ENCODE measurements around the gene TEX11. TPM values are rescaled to one million over a fixed set of nuclear protein-coding genes. Genes with fewer than 3 reads are reported as not detected.
"Not testable (repeated sequence)": the region's sequence is repeated elsewhere in the genome, so short reads cannot be mapped to it uniquely, and the experiment has no call there.

TEX11 gene
- total RNA-seq, 2 experiments from 2014 or later: not detected

DNA sequence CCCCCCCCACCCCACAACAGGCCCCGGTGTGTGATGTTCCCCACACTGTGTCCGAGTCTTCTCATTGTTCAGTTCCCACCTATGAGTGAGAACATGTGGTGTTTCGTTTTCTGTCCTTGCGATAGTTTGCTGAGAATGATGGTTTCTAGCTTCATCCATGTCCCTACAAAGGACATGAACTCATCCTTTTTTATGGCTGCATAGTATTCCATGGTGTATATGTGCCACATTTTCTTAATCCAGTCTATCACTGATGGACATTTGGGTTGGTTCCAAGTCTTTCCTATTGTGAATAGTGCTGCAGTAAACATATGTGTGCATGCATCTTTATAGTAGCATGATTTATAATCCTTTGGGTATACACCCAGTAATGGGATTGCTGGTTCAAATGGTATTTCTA lies 393.2 kb downstream of the TEX11 start:
- H3K4me1 Mint-ChIP-seq: not testable (repeated sequence)

GRCh38 chrX:70509078-70509477 lies 399.4 kb downstream of the TEX11 start:
- H3K9me3 Mint-ChIP-seq (ENCODE audit: low read depth): no peaks in the 10 kb centered on the region

More for the DNA sequence above, 393.2 kb downstream of the TEX11 start:
- H3K36me3 Mint-ChIP-seq (ENCODE audit: low read depth); intact Hi-C loops (cut with DNase I, micrococcal nuclease); H3K27ac Mint-ChIP-seq; DNase-seq; ATAC-seq; H3K9me3 Mint-ChIP-seq (ENCODE audit: low read depth); H3K4me3 Mint-ChIP-seq; CTCF ChIA-PET; POLR2A ChIA-PET: not testable (repeated sequence)
- peaks cover 11% of the 10 kb centered on the region for H3K27me3 Mint-ChIP-seq

DNA sequence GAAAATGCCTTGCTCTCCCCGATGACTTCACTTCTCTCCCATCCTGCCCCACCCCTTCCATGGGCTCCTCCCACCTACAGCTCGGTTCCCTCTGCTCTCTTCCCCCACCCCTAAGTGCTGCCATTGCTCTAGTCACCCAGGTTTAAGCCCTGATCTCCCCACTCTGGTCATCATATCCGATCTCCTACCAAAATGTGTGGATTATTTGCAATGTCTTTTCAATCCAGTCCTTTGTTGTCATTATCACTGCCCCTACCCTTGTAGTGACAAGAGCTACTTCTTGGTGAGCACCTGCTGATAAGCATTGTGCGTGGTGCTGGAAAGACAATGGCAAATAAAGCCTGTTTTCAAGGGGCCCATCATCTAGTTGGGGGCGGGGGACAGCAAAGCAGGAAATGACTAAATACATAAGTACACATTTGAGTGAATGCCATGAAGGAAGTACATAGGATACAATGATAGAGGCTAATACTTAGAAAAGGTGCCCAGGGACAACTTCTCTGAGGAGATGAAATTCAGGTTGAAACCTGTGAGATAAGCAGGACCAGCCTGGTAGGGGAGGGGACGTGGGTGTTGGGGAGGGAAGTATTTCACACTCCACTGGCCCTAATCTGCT lies 400.1 kb downstream of the TEX11 start:
- Mint-ChIP-seq H3K4me1 (peaks cover 34% of the 10 kb centered on the region), H3K27ac (peak overlapping the region; percentile 66), H3K36me3 (ENCODE audit: low read depth) (no peaks in the 10 kb centered on the region), H3K27me3 (no peaks in the 10 kb centered on the region), H3K4me3 (no peak overlapping the region), H3K9me3 (ENCODE audit: low read depth) (no peaks in the 10 kb centered on the region)
- peak; percentile 48 for DNase-seq
- ChIA-PET CTCF (interaction anchor here (0.6 kb wide), 1 partner anchor 53 kb away, joined by 3 read pairs; no protein-coding TSS in a partner anchor), POLR2A (no interaction called here)
- ATAC-seq: peak; percentile 60
- intact Hi-C loops (cut with DNase I, micrococcal nuclease): loop anchor here in 1 of 2 experiments (10.0 kb wide), 1 partner anchor 54 kb away; no protein-coding TSS in a partner anchor

More at GRCh38 chrX:70509078-70509477, 399.4 kb downstream of the TEX11 start:
- no peak for ATAC-seq
- intact Hi-C loops (cut with DNase I, micrococcal nuclease): loop anchor here in 1 of 2 experiments (10.0 kb wide), 1 partner anchor 54 kb away; no protein-coding TSS in a partner anchor
- ChIA-PET POLR2A (no interaction called here), CTCF (interaction anchor here (0.6 kb wide), 1 partner anchor 363 kb away, joined by 4 read pairs; no protein-coding TSS in a partner anchor)
- H3K4me1 Mint-ChIP-seq: peaks cover 33% of the 10 kb centered on the region
- H3K36me3 Mint-ChIP-seq (ENCODE audit: low read depth): no peaks in the 10 kb centered on the region
- DNase-seq: no peak
- H3K27me3 Mint-ChIP-seq: no peaks in the 10 kb centered on the region
- H3K4me3 Mint-ChIP-seq: no peak overlapping the region
- H3K27ac Mint-ChIP-seq: peak overlapping the region; percentile 42

GRCh38 chrX:70505451-70505841 lies 403.1 kb downstream of the TEX11 start:
- Mint-ChIP-seq H3K27ac (no peak overlapping the region), H3K4me3 (no peak overlapping the region), H3K27me3 (no peaks in the 10 kb centered on the region), H3K9me3 (ENCODE audit: low read depth) (no peaks in the 10 kb centered on the region), H3K4me1 (peaks cover 34% of the 10 kb centered on the region), H3K36me3 (ENCODE audit: low read depth) (peaks cover 4% of the 10 kb centered on the region)
- DNase-seq (no peak), ATAC-seq (no peak)
- intact Hi-C loops (cut with DNase I, micrococcal nuclease): loop anchor here in 1 of 2 experiments (10.0 kb wide), 1 partner anchor 51 kb away; no protein-coding TSS in a partner anchor
- CTCF ChIA-PET: interaction anchor here (0.6 kb wide), 1 partner anchor 367 kb away, joined by 3 read pairs; no protein-coding TSS in a partner anchor
- POLR2A ChIA-PET: interaction anchor here (1.5 kb wide), 1 partner anchor 50 kb away, joined by 6 read pairs; no protein-coding TSS in a partner anchor

GRCh38 chrX:70504772-70505450 lies 403.6 kb downstream of the TEX11 start:
- ATAC-seq (peak; percentile 87), DNase-seq (peak; percentile 64)
- POLR2A ChIA-PET: interaction anchor here (1.5 kb wide), 1 partner anchor 49 kb away, joined by 6 read pairs; no protein-coding TSS in a partner anchor
- Mint-ChIP-seq H3K4me3 (no peak overlapping the region), H3K9me3 (ENCODE audit: low read depth) (no peaks in the 10 kb centered on the region), H3K4me1 (peaks cover 34% of the 10 kb centered on the region), H3K36me3 (ENCODE audit: low read depth) (peaks cover 5% of the 10 kb centered on the region), H3K27ac (peak overlapping the region; percentile 72), H3K27me3 (no peaks in the 10 kb centered on the region)
- intact Hi-C loops (cut with DNase I, micrococcal nuclease): loop anchor here in 1 of 2 experiments (10.0 kb wide), 1 partner anchor 50 kb away; no protein-coding TSS in a partner anchor
- CTCF ChIA-PET: interaction anchor here (0.6 kb wide), 1 partner anchor 367 kb away, joined by 3 read pairs; no protein-coding TSS in a partner anchor

DNA sequence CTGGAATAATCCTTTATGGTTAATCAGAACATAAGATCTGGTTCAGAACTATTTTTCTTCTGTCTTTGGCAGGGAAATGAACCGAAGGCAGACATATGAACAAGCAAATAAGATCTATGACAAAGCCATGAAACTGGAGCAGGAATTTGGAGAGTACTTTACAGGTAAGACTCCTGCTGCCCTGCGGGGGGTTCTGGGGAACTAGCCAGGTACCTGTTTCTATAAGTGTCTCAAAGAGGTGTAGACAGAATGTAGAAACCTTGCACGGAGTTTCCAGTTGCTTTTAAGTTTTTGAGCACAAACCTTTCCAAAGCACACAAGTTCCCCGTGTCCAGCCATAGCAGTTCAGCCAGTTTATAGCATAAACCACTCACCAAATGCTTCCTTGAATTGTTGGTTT lies 407.7 kb downstream of the TEX11 start:
- H3K9me3 Mint-ChIP-seq (ENCODE audit: low read depth): no peaks in the 10 kb centered on the region
- intact Hi-C loops (cut with DNase I, micrococcal nuclease): loop anchor here in 1 of 2 experiments (10.0 kb wide), 1 partner anchor 46 kb away; no protein-coding TSS in a partner anchor
- H3K27me3 Mint-ChIP-seq: no peaks in the 10 kb centered on the region
- CTCF ChIA-PET: no interaction called here
- POLR2A ChIA-PET: no interaction called here
- DNase-seq (no peak), ATAC-seq (no peak)
- peaks cover 9% of the 10 kb centered on the region for H3K36me3 Mint-ChIP-seq (ENCODE audit: low read depth)
- peaks cover 16% of the 10 kb centered on the region for H3K4me1 Mint-ChIP-seq
- no peak overlapping the region for H3K27ac Mint-ChIP-seq
- H3K4me3 Mint-ChIP-seq: no peak overlapping the region

GRCh38 chrX:70498129-70498528 lies 410.4 kb downstream of the TEX11 start:
- POLR2A ChIA-PET: no interaction called here
- DNase-seq: no peak
- CTCF ChIA-PET: no interaction called here
- peaks cover 6% of the 10 kb centered on the region for H3K4me1 Mint-ChIP-seq
- intact Hi-C loops (cut with DNase I, micrococcal nuclease): no loop called here
- ATAC-seq: no peak
- H3K36me3 Mint-ChIP-seq (ENCODE audit: low read depth): peaks cover 15% of the 10 kb centered on the region
- H3K27me3 Mint-ChIP-seq: no peaks in the 10 kb centered on the region
- H3K4me3 Mint-ChIP-seq: no peak overlapping the region
- H3K27ac Mint-ChIP-seq: no peak overlapping the region
- H3K9me3 Mint-ChIP-seq (ENCODE audit: low read depth): no peaks in the 10 kb centered on the region

DNA sequence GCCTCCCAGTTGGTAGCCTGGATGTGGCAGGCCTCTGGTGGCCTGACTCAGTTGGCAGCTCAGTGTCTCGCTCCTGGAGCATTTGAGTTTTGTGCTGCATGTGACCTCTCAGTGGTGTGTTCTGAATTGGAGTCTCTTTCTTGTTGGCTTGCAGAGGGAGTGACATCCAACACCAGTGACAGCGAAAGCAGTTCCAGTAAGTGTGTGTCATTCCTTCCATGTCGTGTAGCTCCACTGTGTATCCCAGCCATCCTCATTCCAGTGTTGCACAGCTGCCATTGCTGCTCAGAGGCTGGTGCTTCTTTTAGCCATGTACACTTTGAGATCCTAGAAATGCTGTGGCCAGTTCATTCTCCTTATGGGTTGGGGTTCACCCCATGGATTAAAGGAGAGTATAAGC lies 411.5 kb downstream of the TEX11 start:
- Mint-ChIP-seq H3K4me1 (peaks cover 6% of the 10 kb centered on the region), H3K4me3 (no peak overlapping the region), H3K27me3 (no peaks in the 10 kb centered on the region), H3K27ac (no peak overlapping the region), H3K36me3 (ENCODE audit: low read depth) (peaks cover 22% of the 10 kb centered on the region), H3K9me3 (ENCODE audit: low read depth) (no peaks in the 10 kb centered on the region)
- ChIA-PET POLR2A (no interaction called here), CTCF (no interaction called here)
- DNase-seq: no peak
- intact Hi-C loops (cut with DNase I, micrococcal nuclease): no loop called here
- no peak for ATAC-seq

GRCh38 chrX:70496491-70496890 lies 412.0 kb downstream of the TEX11 start:
- POLR2A ChIA-PET: no interaction called here

DNA sequence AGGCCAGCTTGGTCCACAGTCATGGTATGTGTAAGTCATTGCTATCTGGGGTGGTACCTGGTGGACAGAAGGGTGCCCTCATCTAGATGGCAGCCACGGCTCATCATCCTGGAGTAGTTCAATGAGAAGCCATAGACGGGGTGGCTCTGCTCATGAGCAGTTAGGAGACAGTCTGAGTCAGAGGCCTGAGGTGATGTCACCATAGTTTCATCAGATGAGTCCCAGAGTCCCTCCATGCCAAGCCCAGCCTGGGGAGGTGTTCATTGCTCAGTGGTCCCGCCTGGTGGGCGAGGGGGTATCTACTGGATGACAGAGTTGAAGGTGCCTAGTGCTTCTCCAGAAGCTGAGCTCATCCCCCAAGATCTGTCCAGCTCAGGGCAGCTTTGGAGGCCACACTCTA lies 414.1 kb downstream of the TEX11 start:
- H3K4me3 Mint-ChIP-seq: no peak overlapping the region
- peak overlapping the region; percentile 77 for H3K27ac Mint-ChIP-seq
- no peaks in the 10 kb centered on the region for H3K27me3 Mint-ChIP-seq
- no peaks in the 10 kb centered on the region for H3K9me3 Mint-ChIP-seq (ENCODE audit: low read depth)
- ChIA-PET POLR2A (no interaction called here), CTCF (interaction anchor here (0.8 to 1.1 kb wide), 2 partner anchors 252 to 270 kb away, joined by 3 read pairs; no protein-coding TSS in a partner anchor)
- peaks cover 6% of the 10 kb centered on the region for H3K4me1 Mint-ChIP-seq
- ATAC-seq (peak; percentile 96), DNase-seq (peak; percentile 55)
- intact Hi-C loops (cut with DNase I, micrococcal nuclease): no loop called here
- peaks cover 21% of the 10 kb centered on the region for H3K36me3 Mint-ChIP-seq (ENCODE audit: low read depth)

More at GRCh38 chrX:70496491-70496890, 412.0 kb downstream of the TEX11 start:
- Mint-ChIP-seq H3K4me1 (peaks cover 6% of the 10 kb centered on the region), H3K27ac (no peak overlapping the region), H3K36me3 (ENCODE audit: low read depth) (peaks cover 24% of the 10 kb centered on the region), H3K4me3 (no peak overlapping the region), H3K27me3 (no peaks in the 10 kb centered on the region), H3K9me3 (ENCODE audit: low read depth) (no peaks in the 10 kb centered on the region)
- intact Hi-C loops (cut with DNase I, micrococcal nuclease): no loop called here
- no peak for DNase-seq
- no peak for ATAC-seq
- CTCF ChIA-PET: no interaction called here

DNA sequence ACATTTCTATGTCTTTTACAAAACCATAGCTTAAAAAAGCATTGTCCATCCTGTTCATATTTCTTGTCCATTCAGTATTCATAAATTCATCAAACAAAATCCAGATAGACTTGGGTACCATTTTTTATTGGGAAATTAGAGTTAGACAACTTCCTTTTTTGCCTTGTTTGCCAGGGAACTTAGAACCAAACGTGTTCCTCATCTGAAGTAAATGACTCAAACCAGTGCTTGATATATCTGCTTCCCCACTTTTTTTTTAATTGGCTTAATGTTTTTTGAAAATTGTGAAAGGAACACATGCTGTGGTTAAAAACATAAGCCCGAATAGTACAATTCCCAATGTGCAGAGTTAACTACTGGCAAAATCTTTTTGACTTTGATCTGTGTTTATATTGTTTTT lies 419.7 kb downstream of the TEX11 start:
- ATAC-seq: no peak
- POLR2A ChIA-PET: no interaction called here
- Mint-ChIP-seq H3K4me3 (no peak overlapping the region), H3K4me1 (no peaks in the 10 kb centered on the region), H3K36me3 (ENCODE audit: low read depth) (peaks cover 14% of the 10 kb centered on the region), H3K9me3 (ENCODE audit: low read depth) (no peaks in the 10 kb centered on the region), H3K27me3 (no peaks in the 10 kb centered on the region), H3K27ac (no peak overlapping the region)
- no peak for DNase-seq
- intact Hi-C loops (cut with DNase I, micrococcal nuclease): no loop called here
- CTCF ChIA-PET: no interaction called here

DNA sequence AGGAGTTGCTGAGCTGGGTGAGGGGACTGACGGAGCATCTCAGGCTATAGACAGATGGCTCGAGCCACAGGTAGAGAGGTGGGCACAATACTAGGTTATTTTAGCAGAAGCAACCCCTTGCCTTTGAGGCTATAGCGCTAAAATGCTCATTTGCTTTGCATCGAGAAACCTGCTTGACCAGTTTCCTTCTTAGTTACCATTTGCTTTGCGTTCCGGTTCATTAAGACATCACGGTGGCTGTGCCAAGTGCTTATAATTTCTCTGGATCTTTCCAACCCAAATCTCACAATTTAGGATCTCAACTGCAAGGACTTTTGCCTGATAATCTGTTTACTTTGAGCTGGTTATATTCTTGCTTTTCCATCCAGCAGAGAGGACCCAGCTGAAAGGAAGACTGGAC lies 423.0 kb downstream of the TEX11 start:
- CTCF ChIA-PET: no interaction called here

More for the DNA sequence above, 423.0 kb downstream of the TEX11 start:
- no peak overlapping the region for H3K27ac Mint-ChIP-seq
- POLR2A ChIA-PET: no interaction called here
- intact Hi-C loops (cut with DNase I, micrococcal nuclease): no loop called here
- no peak overlapping the region for H3K4me3 Mint-ChIP-seq
- no peak for DNase-seq
- H3K27me3 Mint-ChIP-seq: no peaks in the 10 kb centered on the region
- H3K4me1 Mint-ChIP-seq: no peaks in the 10 kb centered on the region
- H3K36me3 Mint-ChIP-seq (ENCODE audit: low read depth): peaks cover 8% of the 10 kb centered on the region
- no peak for ATAC-seq
- no peaks in the 10 kb centered on the region for H3K9me3 Mint-ChIP-seq (ENCODE audit: low read depth)

Measured in activated CD4-positive, alpha-beta T cell treated with anti-CD3 and anti-CD28 coated beads for 36 hours (primary cell).